COLO668 (cell line): ENCODE results near the gene HCN2.

Experiments
- DNase-seq: peaks from one replicate; lab custom pipeline; 2025; ENCODE audit not compliant: unreplicated experiment; lab: John Stamatoyannopoulos, UW

The HCN2 gene

GRCh38 chr19:650121-650520 lies 60.4 kb downstream of the HCN2 start:
- no peak for DNase-seq

- no peak for DNase-seq
These were observed 61.6 kb downstream of the HCN2 start for GRCh38 chr19:651114-651818.

- no peak for DNase-seq
These were observed 62.3 kb downstream of the HCN2 start for GRCh38 chr19:651991-652390.

- no peak for DNase-seq
These were observed 63.0 kb downstream of the HCN2 start for GRCh38 chr19:652467-653389.

- DNase-seq = no peak
These were observed 63.7 kb downstream of the HCN2 start for GRCh38 chr19:653425-653824.

GRCh38 chr19:655691-656090 lies 66.0 kb downstream of the HCN2 start:
- DNase-seq = no peak

- DNase-seq = no peak
These were observed 67.3 kb downstream of the HCN2 start for GRCh38 chr19:656751-657559.

- DNase-seq = no peak
These were observed 67.9 kb downstream of the HCN2 start for GRCh38 chr19:657611-658010.

- no peak for DNase-seq
These were observed 68.6 kb downstream of the HCN2 start for GRCh38 chr19:658059-658839.

GRCh38 chr19:658916-659839 lies 69.5 kb downstream of the HCN2 start:
- peak; percentile 55 for DNase-seq

GRCh38 chr19:660793-661426 lies 71.2 kb downstream of the HCN2 start:
- peak; percentile 31 for DNase-seq

GRCh38 chr19:661427-662196 lies 71.9 kb downstream of the HCN2 start:
- peak; percentile 32 for DNase-seq

GRCh38 chr19:662207-662961 lies 72.7 kb downstream of the HCN2 start:
- DNase-seq = peak; percentile 75

GRCh38 chr19:662962-663681 lies 73.4 kb downstream of the HCN2 start, which contains the start of gene RNF126:
TSS of gene RNF126 (minus strand) at chr19:663214. CDS start at chr19:663121, 93 bp downstream.
- peak; percentile 97 for DNase-seq

GRCh38 chr19:663682-664117 lies 74.0 kb downstream of the HCN2 start:
- no peak for DNase-seq

- peak; percentile 79 for DNase-seq
These were observed 75.3 kb downstream of the HCN2 start for GRCh38 chr19:664913-665443.
